Epithelial cell of esophagus (primary cell): Measurements from ENCODE around the gene ADAM33.
A peak's percentile ranks its signal among the peaks of the same experiment; 100 is the strongest.

ENCODE experiments used
- DNase-seq: peaks from one replicate; pipeline ENCODE4 v3.0.0; 2010; ENCODE audit warnings: low read depth
- H3K4me3 ChIP-seq: 2 replicates; pipeline ENCODE4 v1.5.1; 2011; ENCODE audit warnings: mild to moderate bottlenecking, low read length, control low read depth
- CTCF ChIP-seq: IDR thresholded peaks from 2 replicates; pipeline ENCODE4 v1.5.1; 2011; ENCODE audit warnings: low read depth, mild to moderate bottlenecking, low read length, control low read depth, inconsistent platforms; ENCODE audit not compliant: insufficient read depth; ENCODE audit errors: missing control alignments

ADAM33 gene

GRCh38 chr20:3710011-3710466 is 28.2 kb upstream of the ADAM33 start:
- H3K4me3 ChIP-seq = no peak overlapping the region
- no peak for DNase-seq
- TF ChIP-seq CTCF = no peak

- H3K4me3 ChIP-seq = no peak overlapping the region
- no peak for TF ChIP-seq CTCF
- no peak for DNase-seq
Measured at GRCh38 chr20:3707508-3707899, 25.7 kb upstream of the ADAM33 start.

GRCh38 chr20:3706774-3707507 is 25.1 kb upstream of the ADAM33 start:
- no peak for TF ChIP-seq CTCF
- no peak overlapping the region for H3K4me3 ChIP-seq
- DNase-seq = peak; percentile 9

- no peak for TF ChIP-seq CTCF
- no peak overlapping the region for H3K4me3 ChIP-seq
- DNase-seq = no peak
Measured at GRCh38 chr20:3705970-3706739, 24.3 kb upstream of the ADAM33 start.

GRCh38 chr20:3705491-3705969 is 23.7 kb upstream of the ADAM33 start:
- H3K4me3 ChIP-seq = no peak overlapping the region
- no peak for DNase-seq
- TF ChIP-seq CTCF = no peak

- no peak for TF ChIP-seq CTCF
- no peak for DNase-seq
- H3K4me3 ChIP-seq = no peak overlapping the region
Measured at GRCh38 chr20:3704087-3704486, 22.3 kb upstream of the ADAM33 start.
